ENCODE data around the gene POU2F1. TPM values are rescaled to one million over a fixed set of nuclear protein-coding genes. Genes with fewer than 3 reads are reported as not detected.

Gene POU2F1
- total RNA-seq, 2 experiments from 2014 or later, result 18.7 to 52.3 TPM

- H4K20me1 ChIP-seq (ENCODE audit: insufficient read depth, low read length), result no peaks in the 10 kb centered on the region
- H3K9me2 ChIP-seq (ENCODE audit: insufficient read depth, low read length), result no peaks in the 10 kb centered on the region
- no peak overlapping the region for H2AFZ ChIP-seq (ENCODE audit: low read length)
- POLR2A ChIA-PET, result interaction anchor here (0.7 to 2.0 kb wide), 4 partner anchors 68 to 255 kb away, joined by 3 to 5 read pairs (median 4); partner anchors contain the start of gene POU2F1
- no peaks in the 10 kb centered on the region for H3K9me3 ChIP-seq (ENCODE audit: low read length)
- no TSS peak for BruUV-seq (replicated peaks)
- no peak for TF ChIP-seq CTCF (conservative IDR thresholded peaks at IDR 0.05; ENCODE audit: low read length)
- no peak for TF ChIP-seq EZH2phosphoT487 (IDR thresholded peaks at IDR 0.05; ENCODE audit: borderline replicate concordance, low read depth, low read length)
- no peak for DNase-seq (ENCODE audit: low spot score)
- CTCF ChIA-PET (ENCODE audit: unreplicated experiment), result interaction anchor here (0.9 kb wide), 1 partner anchor 202 kb away, joined by 3 read pairs; no protein-coding TSS in a partner anchor
- no peak overlapping the region for H3K4me2 ChIP-seq (ENCODE audit: low read length)
- H3K79me2 ChIP-seq (ENCODE audit: insufficient read depth, low read depth, low read length), result no peaks in the 10 kb centered on the region
- H3K4me1 ChIP-seq (ENCODE audit: insufficient read depth, low read length, poor library complexity, severe bottlenecking), result peaks cover 41% of the 10 kb centered on the region
- H3K27ac ChIP-seq (ENCODE audit: low read depth, low read length, poor library complexity, severe bottlenecking), result no peak overlapping the region
- intact Hi-C loops (cut with micrococcal nuclease; ENCODE audit: unreplicated experiment), result no loop called here
- no peaks in the 10 kb centered on the region for H3K36me3 ChIP-seq (ENCODE audit: insufficient read depth, low read length)
- H3K4me3 ChIP-seq (ENCODE audit: low read depth, low read length, poor library complexity, severe bottlenecking), result no peak overlapping the region
Measured at GRCh38 chr1:167432780-167433179, 212.1 kb downstream of the POU2F1 start.

- DNase-seq (ENCODE audit: low spot score), result no peak
- H2AFZ ChIP-seq (ENCODE audit: low read length), result no peak overlapping the region
- peaks cover 45% of the 10 kb centered on the region for H3K4me1 ChIP-seq (ENCODE audit: insufficient read depth, low read length, poor library complexity, severe bottlenecking)
- intact Hi-C loops (cut with micrococcal nuclease; ENCODE audit: unreplicated experiment), result no loop called here
- TF ChIP-seq EZH2phosphoT487 (IDR thresholded peaks at IDR 0.05; ENCODE audit: borderline replicate concordance, low read depth, low read length) (no peak), CTCF (conservative IDR thresholded peaks at IDR 0.05; ENCODE audit: low read length) (no peak)
- no peaks in the 10 kb centered on the region for H4K20me1 ChIP-seq (ENCODE audit: insufficient read depth, low read length)
- no peaks in the 10 kb centered on the region for H3K36me3 ChIP-seq (ENCODE audit: insufficient read depth, low read length)
- CTCF ChIA-PET (ENCODE audit: unreplicated experiment), result no interaction called here
- H3K9me3 ChIP-seq (ENCODE audit: low read length), result no peaks in the 10 kb centered on the region
- BruUV-seq (replicated peaks), result no TSS peak
- H3K4me3 ChIP-seq (ENCODE audit: low read depth, low read length, poor library complexity, severe bottlenecking), result no peak overlapping the region
- POLR2A ChIA-PET, result interaction anchor here (1.0 kb wide), 1 partner anchor 164 kb away, joined by 3 read pairs; no protein-coding TSS in a partner anchor
- H3K79me2 ChIP-seq (ENCODE audit: insufficient read depth, low read depth, low read length), result no peaks in the 10 kb centered on the region
- no peak overlapping the region for H3K27ac ChIP-seq (ENCODE audit: low read depth, low read length, poor library complexity, severe bottlenecking)
- H3K9me2 ChIP-seq (ENCODE audit: insufficient read depth, low read length), result no peaks in the 10 kb centered on the region
- H3K4me2 ChIP-seq (ENCODE audit: low read length), result no peak overlapping the region
Measured at GRCh38 chr1:167433884-167434283, 213.2 kb downstream of the POU2F1 start.

- H3K79me2 ChIP-seq (ENCODE audit: insufficient read depth, low read depth, low read length), result no peaks in the 10 kb centered on the region
- H4K20me1 ChIP-seq (ENCODE audit: insufficient read depth, low read length), result no peaks in the 10 kb centered on the region
- POLR2A ChIA-PET, result interaction anchor here (0.6 kb wide), 1 partner anchor 160 kb away, joined by 4 read pairs; no protein-coding TSS in a partner anchor
- intact Hi-C loops (cut with micrococcal nuclease; ENCODE audit: unreplicated experiment), result no loop called here
- no peaks in the 10 kb centered on the region for H3K9me3 ChIP-seq (ENCODE audit: low read length)
- H3K9me2 ChIP-seq (ENCODE audit: insufficient read depth, low read length), result no peaks in the 10 kb centered on the region
- TF ChIP-seq EZH2phosphoT487 (IDR thresholded peaks at IDR 0.05; ENCODE audit: borderline replicate concordance, low read depth, low read length), result no peak
- TF ChIP-seq CTCF (conservative IDR thresholded peaks at IDR 0.05; ENCODE audit: low read length), result no peak
- peaks cover 49% of the 10 kb centered on the region for H3K4me1 ChIP-seq (ENCODE audit: insufficient read depth, low read length, poor library complexity, severe bottlenecking)
- H3K36me3 ChIP-seq (ENCODE audit: insufficient read depth, low read length), result no peaks in the 10 kb centered on the region
- H3K27ac ChIP-seq (ENCODE audit: low read depth, low read length, poor library complexity, severe bottlenecking), result no peak overlapping the region
- BruUV-seq (replicated peaks), result no TSS peak
- DNase-seq (ENCODE audit: low spot score), result no peak
- CTCF ChIA-PET (ENCODE audit: unreplicated experiment), result no interaction called here
- no peak overlapping the region for H3K4me3 ChIP-seq (ENCODE audit: low read depth, low read length, poor library complexity, severe bottlenecking)
- H2AFZ ChIP-seq (ENCODE audit: low read length), result no peak overlapping the region
- H3K4me2 ChIP-seq (ENCODE audit: low read length), result no peak overlapping the region
Measured at GRCh38 chr1:167434306-167434705, 213.6 kb downstream of the POU2F1 start.
